OCI-M1 (cell line): ENCODE results near the gene RELN.
A peak's percentile ranks its signal among the peaks of the same experiment; 100 is the strongest.

Source experiments
- DNase-seq: peaks from one replicate; lab custom pipeline; 2025; lab: John Stamatoyannopoulos, UW

RELN gene

GRCh38 chr7:103474956-103475355, 514.5 kb downstream of the RELN start:
- peak; percentile 1 for DNase-seq

- DNase-seq: no peak
Observed at GRCh38 chr7:103469095-103469948, 520.1 kb downstream of the RELN start.

GRCh38 chr7:103466814-103467213, 522.6 kb downstream of the RELN start:
- DNase-seq: peak; percentile 5

- DNase-seq: no peak
Observed at GRCh38 chr7:103462358-103462757, 527.1 kb downstream of the RELN start.

GRCh38 chr7:103447073-103447960, 542.1 kb downstream of the RELN start:
- peak; percentile 62 for DNase-seq

DNA sequence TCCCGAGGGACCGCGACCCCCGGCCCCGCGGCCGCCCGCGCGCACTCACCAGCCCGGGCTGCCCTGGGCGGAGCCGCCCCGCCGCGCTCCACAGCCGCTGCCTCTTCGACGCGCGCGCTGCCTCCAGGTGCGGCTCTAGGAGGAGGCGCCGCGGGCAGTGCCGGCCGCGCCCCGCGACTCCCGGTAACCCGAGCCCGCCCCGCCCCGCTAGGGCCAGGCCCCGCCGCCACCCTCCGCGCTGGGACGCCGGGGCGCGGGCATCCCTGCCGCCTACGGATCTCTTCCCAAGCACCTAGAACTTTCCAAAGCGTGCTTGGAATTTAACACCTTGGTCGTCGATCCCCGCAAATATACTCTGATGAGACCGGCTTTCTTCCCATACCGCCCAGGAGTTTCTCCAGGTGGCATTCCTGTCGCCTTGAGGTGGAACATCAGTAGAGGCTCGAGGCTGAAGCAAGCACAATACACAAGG, 543.4 kb downstream of the RELN start, which contains the start of gene SLC26A5:
TSS of gene SLC26A5 (minus strand) at position 159 of the 472 bp plus-strand sequence. CDS start 24,693 bp downstream, outside the sequence.
- no peak for DNase-seq

DNA sequence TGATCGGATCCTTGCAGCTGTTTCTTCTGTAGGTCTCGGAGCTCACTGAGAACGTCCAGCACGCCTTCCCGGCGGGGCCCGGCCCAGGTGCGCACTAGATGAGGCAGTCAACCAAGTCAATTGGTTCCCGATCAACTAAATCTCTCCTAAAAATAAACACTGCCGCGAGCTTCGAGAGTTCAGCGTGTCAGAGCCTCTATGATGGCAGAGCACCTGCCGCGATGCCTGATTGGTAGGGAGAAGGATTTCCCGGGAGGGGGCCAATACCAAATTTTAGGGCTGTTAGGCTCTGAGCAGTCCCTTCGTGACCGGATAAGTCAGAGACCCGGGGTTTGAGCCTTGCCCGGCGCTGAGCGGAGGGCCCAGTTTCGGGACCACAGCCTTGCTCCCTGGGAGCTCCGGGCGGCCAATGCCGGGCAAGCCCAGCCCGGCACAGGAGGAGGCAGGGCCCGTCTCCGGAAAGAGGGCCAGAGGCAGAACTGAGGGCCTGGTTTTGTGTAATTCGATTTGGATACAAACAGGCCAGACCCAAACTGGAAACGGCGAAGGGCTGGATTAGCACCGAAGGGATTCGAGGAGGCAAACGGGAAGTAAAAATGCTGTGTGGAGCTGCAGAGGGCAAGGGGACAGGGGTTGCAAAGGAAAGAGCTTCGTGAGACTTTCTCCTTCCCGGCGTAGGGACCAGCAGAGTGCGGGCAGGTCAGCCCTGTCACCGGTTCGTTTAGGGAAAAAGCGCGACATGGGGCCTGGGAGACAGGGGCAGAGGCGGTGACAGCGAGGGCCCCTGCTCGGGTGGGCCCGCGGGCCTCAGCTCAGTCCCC, 544.0 kb downstream of the RELN start:
- no peak for DNase-seq

GRCh38 chr7:103439661-103440060, 549.8 kb downstream of the RELN start:
- no peak for DNase-seq

GRCh38 chr7:103437623-103438022, 551.8 kb downstream of the RELN start:
- no peak for DNase-seq

GRCh38 chr7:103432712-103433111, 556.7 kb downstream of the RELN start:
- DNase-seq: no peak

DNA sequence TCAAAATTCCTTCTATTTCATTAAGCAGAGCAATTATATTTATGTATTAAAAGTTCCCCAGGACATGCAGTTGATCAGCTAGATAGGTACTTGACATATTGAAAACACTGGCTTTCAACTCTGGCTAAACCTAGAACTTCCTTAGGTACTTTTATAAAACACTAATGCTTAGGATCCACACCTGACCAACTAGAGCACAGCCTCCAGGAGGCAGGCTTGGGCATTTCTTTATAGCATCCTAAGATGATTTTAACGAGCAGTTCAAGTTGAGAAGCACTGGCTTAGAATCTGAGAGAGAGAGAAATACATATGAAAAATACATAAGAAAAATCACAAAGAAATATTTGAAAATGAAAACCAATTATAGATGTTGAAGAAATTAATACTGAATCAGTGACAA, 564.3 kb downstream of the RELN start:
- DNase-seq: no peak

GRCh38 chr7:103423467-103424179, 565.8 kb downstream of the RELN start:
- DNase-seq: no peak
